Measurements from ENCODE around the gene LIG1.

GRCh38 chr19:48169939-48170803 is at the start of gene LIG1, which contains the start of gene ZSWIM9:
- no peak for TF ChIP-seq CTCF (IDR thresholded peaks at IDR 0.05; ENCODE audit: insufficient read depth, low read depth, low read length)
- no peak for TF ChIP-seq EZH2 (IDR thresholded peaks at IDR 0.05; ENCODE audit: insufficient read depth, low read length)
